ENCODE data around the gene UBE2O. TPM values are rescaled to one million over a fixed set of nuclear protein-coding genes. Genes with fewer than 3 reads are reported as not detected.

The UBE2O gene
- total and polyA plus RNA-seq, 4 donors = 3.3 to 71.5 (median 9.2) TPM

DNA sequence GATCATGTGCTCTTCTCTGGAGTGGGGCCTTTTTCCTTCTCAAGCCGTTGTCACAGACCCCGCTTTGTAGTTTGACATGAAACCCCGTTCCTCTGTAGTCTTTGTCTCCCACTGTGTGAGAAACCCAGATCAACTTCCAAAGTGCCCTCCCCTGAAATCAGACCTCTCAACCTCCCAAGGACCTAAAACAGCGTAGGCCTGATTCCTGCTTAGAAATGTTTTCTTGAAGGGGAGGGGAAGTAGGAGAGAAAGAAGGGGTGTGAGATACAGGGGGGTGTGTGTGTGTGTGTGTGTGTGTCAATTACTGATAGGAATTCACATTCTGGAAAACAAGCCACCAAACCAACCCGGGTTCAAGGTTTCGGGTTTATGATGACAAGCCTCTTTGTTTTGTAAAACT lies 1.4 kb downstream of the UBE2O start:
- H3K9ac ChIP-seq (ENCODE audit: low read depth in 1 of 2, low read length in 2 of 2) = peak overlapping the region in 1 of 2 donors; percentile 69
- H3K4me3 ChIP-seq (ENCODE audit: low read depth in 1 of 3, low read length in 3 of 3) = no peak overlapping the region
- peaks cover 0 to 16% (median 11%) of the 10 kb centered on the region in 4 donors for H3K4me1 ChIP-seq (ENCODE audit: control insufficient read depth in 4 of 4, insufficient read depth in 4 of 4, low read length in 3 of 4)

DNA sequence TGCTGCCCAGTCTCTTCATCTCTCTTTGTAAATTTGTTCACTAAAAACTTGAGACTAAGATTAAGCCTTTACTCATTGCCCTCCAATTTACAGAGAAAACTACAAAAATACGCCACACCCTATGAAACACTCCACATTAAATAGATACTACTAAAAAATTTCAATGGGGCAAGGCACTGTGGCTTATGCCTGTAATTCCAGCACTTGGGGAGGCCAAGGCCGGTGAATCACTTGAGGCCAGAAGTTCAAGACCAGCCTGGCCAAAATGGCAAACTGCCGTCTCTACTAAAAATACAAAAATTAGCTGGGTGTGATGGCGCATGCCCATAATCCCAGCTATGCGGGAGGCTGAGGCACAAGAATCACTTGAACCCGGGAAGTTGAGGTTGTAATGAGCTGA lies 3.8 kb downstream of the UBE2O start:
- Histone ChIP-seq H3K9me3 (ENCODE audit: control insufficient read depth in 4 of 4, low read length in 3 of 4) (no peaks in the 10 kb centered on the region), H3K9ac (ENCODE audit: low read depth in 1 of 2, low read length in 2 of 2) (no peak overlapping the region), H3K4me1 (ENCODE audit: control insufficient read depth in 4 of 4, insufficient read depth in 4 of 4, low read length in 3 of 4) (peaks cover 0 to 16% (median 11%) of the 10 kb centered on the region in 4 donors), H3K27me3 (ENCODE audit: control insufficient read depth in 4 of 4, insufficient read depth in 4 of 4, low read length in 3 of 4) (no peaks in the 10 kb centered on the region), H3K36me3 (ENCODE audit: control insufficient read depth in 4 of 4, insufficient read depth in 3 of 4, low read depth in 1 of 4, low read length in 3 of 4) (no peaks in the 10 kb centered on the region), H3K27ac (ENCODE audit: low read depth in 1 of 2, low read length in 2 of 2) (no peak overlapping the region), H3K4me3 (ENCODE audit: low read depth in 1 of 3, low read length in 3 of 3) (no peak overlapping the region)
- no peak for DNase-seq (ENCODE audit: low spot score)
- TF ChIP-seq NR2F2 (IDR thresholded peaks at IDR 0.05) (no peak), RXRA (IDR thresholded peaks at IDR 0.05) (no peak), YY1 (IDR thresholded peaks at IDR 0.05) (no peak), FOXA2 (IDR thresholded peaks at IDR 0.05) (no peak), ZBTB33 (IDR thresholded peaks at IDR 0.05) (no peak)
- TF ChIP-seq, protein P1, sequence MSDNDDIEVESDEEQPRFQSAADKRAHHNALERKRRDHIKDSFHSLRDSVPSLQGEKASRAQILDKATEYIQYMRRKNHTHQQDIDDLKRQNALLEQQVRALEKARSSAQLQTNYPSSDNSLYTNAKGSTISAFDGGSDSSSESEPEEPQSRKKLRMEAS (IDR thresholded peaks at IDR 0.05) = no peak
- WGBS = 97% methylated on average over 6 of the region's 6 CpGs

More for the DNA sequence above, 1.4 kb downstream of the UBE2O start:
- DNase-seq (ENCODE audit: low spot score) = peak; percentile 46
- 85% methylated on average over 6 of the region's 6 CpGs for WGBS
- Histone ChIP-seq H3K27me3 (ENCODE audit: control insufficient read depth in 4 of 4, insufficient read depth in 4 of 4, low read length in 3 of 4) (no peaks in the 10 kb centered on the region), H3K36me3 (ENCODE audit: control insufficient read depth in 4 of 4, insufficient read depth in 3 of 4, low read depth in 1 of 4, low read length in 3 of 4) (no peaks in the 10 kb centered on the region), H3K27ac (ENCODE audit: low read depth in 1 of 2, low read length in 2 of 2) (no peak overlapping the region), H3K9me3 (ENCODE audit: control insufficient read depth in 4 of 4, low read length in 3 of 4) (no peaks in the 10 kb centered on the region)
- no peak for TF ChIP-seq FOXA2 (IDR thresholded peaks at IDR 0.05)
- TF ChIP-seq HNF4A (conservative IDR thresholded peaks at IDR 0.05) = no peak
- no peak for TF ChIP-seq SP1 (IDR thresholded peaks at IDR 0.05)
- TF ChIP-seq EGR1 (IDR thresholded peaks at IDR 0.05; ENCODE audit: low read depth in 2 of 2) = no peak
- no peak for TF ChIP-seq FOXA1 (IDR thresholded peaks at IDR 0.05)
- no peak for TF ChIP-seq YY1 (IDR thresholded peaks at IDR 0.05)
- TF ChIP-seq HNF4G (IDR thresholded peaks at IDR 0.05) = no peak
- no peak for TF ChIP-seq NR2F2 (IDR thresholded peaks at IDR 0.05)
- TF ChIP-seq, protein P1 (IDR thresholded peaks at IDR 0.05) = no peak

GRCh38 chr17:76447931-76448652 lies 4.9 kb downstream of the UBE2O start:
- Histone ChIP-seq H3K27ac (ENCODE audit: low read depth in 1 of 2, low read length in 2 of 2) (no peak overlapping the region), H3K4me3 (ENCODE audit: low read depth in 1 of 3, low read length in 3 of 3) (no peak overlapping the region), H3K27me3 (ENCODE audit: control insufficient read depth in 4 of 4, insufficient read depth in 4 of 4, low read length in 3 of 4) (no peaks in the 10 kb centered on the region), H3K9ac (ENCODE audit: low read depth in 1 of 2, low read length in 2 of 2) (no peak overlapping the region), H3K36me3 (ENCODE audit: control insufficient read depth in 4 of 4, insufficient read depth in 3 of 4, low read depth in 1 of 4, low read length in 3 of 4) (no peaks in the 10 kb centered on the region), H3K4me1 (ENCODE audit: control insufficient read depth in 4 of 4, insufficient read depth in 4 of 4, low read length in 3 of 4) (peaks cover 0 to 16% (median 11%) of the 10 kb centered on the region in 4 donors), H3K9me3 (ENCODE audit: control insufficient read depth in 4 of 4, low read length in 3 of 4) (no peaks in the 10 kb centered on the region)
- no peak for DNase-seq (ENCODE audit: low spot score)
- 90% methylated on average over 7 of the region's 7 CpGs for WGBS
- TF ChIP-seq YY1 (IDR thresholded peaks at IDR 0.05) (no peak), TAF1 (conservative IDR thresholded peaks at IDR 0.05) (no peak), HNF4A (conservative IDR thresholded peaks at IDR 0.05) (no peak), NR2F2 (IDR thresholded peaks at IDR 0.05) (no peak), RXRA (IDR thresholded peaks at IDR 0.05) (no peak), ZBTB33 (IDR thresholded peaks at IDR 0.05) (no peak), FOXA1 (IDR thresholded peaks at IDR 0.05) (no peak), JUND (IDR thresholded peaks at IDR 0.05) (no peak)
- TF ChIP-seq, protein P2, sequence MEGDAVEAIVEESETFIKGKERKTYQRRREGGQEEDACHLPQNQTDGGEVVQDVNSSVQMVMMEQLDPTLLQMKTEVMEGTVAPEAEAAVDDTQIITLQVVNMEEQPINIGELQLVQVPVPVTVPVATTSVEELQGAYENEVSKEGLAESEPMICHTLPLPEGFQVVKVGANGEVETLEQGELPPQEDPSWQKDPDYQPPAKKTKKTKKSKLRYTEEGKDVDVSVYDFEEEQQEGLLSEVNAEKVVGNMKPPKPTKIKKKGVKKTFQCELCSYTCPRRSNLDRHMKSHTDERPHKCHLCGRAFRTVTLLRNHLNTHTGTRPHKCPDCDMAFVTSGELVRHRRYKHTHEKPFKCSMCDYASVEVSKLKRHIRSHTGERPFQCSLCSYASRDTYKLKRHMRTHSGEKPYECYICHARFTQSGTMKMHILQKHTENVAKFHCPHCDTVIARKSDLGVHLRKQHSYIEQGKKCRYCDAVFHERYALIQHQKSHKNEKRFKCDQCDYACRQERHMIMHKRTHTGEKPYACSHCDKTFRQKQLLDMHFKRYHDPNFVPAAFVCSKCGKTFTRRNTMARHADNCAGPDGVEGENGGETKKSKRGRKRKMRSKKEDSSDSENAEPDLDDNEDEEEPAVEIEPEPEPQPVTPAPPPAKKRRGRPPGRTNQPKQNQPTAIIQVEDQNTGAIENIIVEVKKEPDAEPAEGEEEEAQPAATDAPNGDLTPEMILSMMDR (IDR thresholded peaks at IDR 0.05; ENCODE audit: low read depth, low read length, missing input control) = no peak
- TF ChIP-seq, protein P1 (IDR thresholded peaks at IDR 0.05) = no peak
- TF ChIP-seq, protein P3, sequence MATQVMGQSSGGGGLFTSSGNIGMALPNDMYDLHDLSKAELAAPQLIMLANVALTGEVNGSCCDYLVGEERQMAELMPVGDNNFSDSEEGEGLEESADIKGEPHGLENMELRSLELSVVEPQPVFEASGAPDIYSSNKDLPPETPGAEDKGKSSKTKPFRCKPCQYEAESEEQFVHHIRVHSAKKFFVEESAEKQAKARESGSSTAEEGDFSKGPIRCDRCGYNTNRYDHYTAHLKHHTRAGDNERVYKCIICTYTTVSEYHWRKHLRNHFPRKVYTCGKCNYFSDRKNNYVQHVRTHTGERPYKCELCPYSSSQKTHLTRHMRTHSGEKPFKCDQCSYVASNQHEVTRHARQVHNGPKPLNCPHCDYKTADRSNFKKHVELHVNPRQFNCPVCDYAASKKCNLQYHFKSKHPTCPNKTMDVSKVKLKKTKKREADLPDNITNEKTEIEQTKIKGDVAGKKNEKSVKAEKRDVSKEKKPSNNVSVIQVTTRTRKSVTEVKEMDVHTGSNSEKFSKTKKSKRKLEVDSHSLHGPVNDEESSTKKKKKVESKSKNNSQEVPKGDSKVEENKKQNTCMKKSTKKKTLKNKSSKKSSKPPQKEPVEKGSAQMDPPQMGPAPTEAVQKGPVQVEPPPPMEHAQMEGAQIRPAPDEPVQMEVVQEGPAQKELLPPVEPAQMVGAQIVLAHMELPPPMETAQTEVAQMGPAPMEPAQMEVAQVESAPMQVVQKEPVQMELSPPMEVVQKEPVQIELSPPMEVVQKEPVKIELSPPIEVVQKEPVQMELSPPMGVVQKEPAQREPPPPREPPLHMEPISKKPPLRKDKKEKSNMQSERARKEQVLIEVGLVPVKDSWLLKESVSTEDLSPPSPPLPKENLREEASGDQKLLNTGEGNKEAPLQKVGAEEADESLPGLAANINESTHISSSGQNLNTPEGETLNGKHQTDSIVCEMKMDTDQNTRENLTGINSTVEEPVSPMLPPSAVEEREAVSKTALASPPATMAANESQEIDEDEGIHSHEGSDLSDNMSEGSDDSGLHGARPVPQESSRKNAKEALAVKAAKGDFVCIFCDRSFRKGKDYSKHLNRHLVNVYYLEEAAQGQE (IDR thresholded peaks at IDR 0.05) = no peak

Data from liver (tissue), 9 donors.